ENCODE data around the gene TRPC4AP.
"Not testable (repeated sequence)": the region's sequence is repeated elsewhere in the genome, so short reads cannot be mapped to it uniquely, and the experiment has no call there.

Gene TRPC4AP

DNA sequence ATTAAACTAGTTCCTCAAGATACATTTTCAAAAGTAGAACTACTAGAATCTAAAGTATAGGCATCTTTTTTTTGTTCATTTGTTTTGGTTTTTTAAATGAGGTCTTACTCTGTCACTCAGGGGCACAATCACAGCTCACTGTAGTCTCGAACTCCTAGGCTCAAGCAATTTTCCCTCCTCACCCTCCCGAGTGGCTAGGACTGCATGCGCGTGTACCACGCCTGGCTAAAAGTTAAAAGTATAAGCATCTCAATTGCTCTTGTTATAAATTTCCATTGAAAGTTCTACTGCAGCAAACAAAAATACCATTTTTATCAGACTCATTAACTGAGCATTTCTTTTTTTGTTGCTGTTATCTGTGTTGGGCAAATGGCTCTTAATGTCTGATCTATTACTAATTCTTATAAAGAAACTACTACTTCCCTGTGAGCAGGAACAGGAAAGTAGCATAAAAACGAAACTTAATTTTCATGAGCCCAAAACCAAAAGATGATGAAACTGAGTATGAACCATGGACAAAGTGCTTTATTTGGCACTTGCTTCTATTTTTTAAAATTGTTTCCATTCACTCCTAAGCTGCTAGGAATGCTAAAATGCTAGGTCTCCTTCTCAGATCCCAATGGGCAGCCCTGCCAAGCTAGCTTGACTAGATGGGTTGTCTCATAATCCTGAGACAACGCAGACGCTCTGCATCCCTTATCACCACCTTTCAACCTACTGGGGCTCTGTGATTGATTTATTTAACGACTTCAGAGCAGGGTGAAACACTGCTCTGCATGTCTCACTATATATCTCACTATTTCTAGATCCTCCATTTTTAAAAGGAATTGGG is 36.9 kb downstream of the TRPC4AP start:
- DNase-seq = no peak

DNA sequence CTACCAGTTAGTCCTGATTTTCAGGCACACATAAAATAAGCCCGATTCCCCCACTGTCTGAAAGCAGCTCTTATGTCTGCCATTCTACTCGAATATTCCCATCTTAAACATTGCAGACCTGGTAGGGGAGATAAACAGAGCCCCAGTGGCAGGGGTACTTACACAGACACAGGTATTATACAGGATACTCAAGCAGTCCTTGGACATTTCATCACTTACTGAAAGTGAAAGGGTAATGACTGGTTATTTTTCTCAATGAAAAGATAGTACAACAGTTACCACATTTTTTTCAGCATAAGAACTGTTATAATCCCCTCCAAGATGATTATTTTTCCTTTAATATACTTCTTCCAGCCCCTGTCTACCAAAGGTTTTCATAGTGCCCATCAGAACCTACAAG is 37.8 kb downstream of the TRPC4AP start:
- no peak for DNase-seq

DNA sequence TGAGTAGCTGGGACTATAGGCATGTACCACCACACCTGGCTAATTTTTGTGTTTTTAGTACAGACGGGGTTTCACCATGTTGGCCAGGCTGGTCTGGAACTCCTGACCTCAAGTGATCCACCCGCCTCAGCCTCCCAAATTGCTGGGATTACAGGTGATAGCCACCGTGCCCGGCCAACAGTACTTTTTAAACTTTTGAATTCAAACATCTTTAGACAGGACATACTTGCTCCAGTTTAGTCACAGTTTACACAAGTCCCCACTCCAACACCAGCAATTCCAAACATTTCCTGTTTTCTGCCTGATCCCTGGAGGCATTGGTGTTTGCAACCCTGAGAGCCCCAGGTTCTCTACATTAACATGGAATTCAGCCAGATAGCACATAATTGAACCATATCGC is 40.0 kb downstream of the TRPC4AP start:
- DNase-seq = not testable (repeated sequence)

DNA sequence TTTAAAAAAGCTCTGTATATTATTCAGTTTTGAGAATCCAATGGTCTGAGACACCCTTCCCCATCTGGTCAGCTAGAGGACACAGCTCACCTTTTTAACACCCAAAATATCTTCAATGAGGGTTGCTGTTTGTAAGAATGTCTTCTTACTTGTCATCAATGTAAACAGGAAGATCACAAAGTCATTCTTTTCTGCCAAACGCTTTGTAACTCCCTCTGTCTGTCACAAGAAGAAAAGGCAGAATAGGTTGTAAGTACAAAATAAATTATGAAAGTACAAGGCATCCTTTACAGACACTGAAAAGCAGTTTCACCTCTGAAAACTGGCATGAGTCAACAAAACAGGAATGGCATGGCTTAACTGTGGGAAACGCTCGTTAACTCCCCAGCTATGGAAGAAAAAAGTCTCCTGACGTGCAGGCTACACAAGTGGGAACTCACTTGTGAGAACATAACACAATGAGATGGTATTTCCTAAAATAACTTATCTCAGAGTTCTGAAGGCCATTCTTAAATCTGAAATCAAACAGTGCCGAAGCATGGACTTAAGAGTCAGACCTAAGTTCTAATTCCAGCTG is 42.7 kb downstream of the TRPC4AP start:
- no peak for DNase-seq

DNA sequence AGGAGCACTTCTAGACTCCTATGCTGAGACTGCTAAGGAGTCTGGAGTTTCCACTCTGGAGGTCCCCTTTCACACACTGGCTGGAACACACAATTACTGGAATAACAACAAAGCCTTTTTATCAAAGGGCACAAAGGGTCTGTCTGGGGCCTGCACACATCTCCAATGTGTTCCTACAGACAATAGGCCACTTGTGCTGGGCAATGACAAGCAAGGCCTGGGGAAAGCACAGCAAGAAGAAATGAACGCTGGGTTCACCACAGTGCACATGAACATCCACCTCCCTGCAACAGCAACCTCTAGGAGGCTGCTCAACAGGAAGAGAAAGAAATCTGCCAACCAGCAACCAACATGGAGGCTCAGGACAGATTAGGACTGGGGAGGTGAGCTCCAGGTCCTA is 43.9 kb downstream of the TRPC4AP start:
- DNase-seq = no peak

DNA sequence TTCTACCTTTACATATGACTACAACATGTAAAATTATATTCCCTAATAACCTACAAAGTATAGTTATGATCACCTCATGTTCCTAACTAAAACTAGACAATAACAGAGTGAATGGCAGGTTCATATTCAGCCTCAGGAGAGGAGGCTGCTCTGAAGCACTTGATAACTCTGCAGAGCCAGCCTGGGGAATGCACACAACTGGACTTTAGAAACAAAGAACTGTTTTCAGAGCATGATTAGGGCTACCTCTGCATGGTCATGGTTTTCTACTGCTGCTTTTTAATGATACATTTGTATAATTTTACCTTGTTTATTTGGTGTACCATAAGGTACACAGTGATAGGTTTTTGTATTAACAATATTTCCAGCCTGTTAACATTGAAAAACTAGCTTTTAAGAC is 50.3 kb downstream of the TRPC4AP start:
- DNase-seq = no peak

DNA sequence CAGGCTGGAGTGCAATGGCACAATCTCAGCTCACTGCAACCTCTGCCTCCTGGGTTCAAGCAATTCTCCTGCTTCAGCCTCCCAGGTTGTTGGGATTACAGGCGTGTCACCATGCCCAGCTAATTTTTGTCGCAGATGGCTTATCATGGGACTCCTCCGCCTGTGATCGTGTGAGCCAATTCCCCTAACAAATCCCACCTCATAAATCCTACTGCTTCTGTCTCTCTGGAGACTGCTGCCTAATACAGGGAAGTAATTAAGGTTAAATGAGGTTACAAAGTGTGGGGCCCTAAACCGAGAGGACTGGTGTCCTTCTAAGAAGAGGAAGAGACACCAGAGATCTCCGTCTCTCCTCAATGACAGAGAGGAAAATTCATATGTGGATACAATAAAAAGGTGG is 52.0 kb downstream of the TRPC4AP start:
- no peak for DNase-seq

DNA sequence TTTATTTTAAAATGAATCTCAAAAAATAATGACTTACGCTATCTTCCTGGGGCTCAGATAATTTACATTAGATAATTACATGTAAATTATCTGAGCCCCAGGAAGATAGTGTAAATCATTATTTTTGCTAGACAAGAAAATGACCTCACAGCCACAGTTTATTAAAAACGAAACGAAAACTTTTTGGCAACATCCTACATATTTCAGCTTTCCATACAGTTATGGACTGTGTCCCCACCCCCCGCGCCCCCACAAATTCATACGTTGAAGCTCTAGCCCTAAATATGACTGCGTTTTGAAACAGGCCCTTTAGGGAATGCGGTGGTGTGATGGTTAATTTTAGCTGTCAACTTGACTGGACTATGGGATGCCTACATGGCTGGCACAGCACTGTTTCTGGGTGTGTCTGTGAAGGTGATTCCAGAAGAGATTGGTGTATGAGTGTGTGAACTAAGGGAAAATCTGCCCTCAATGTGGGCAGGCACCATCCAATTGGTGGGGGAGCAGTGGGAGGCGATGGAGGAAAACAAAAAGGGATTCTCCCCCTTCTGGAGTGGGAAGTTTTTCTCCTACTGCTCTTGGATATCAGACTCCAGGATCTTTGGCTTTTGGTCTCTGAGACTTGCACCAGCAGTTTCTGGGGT is 52.6 kb downstream of the TRPC4AP start:
- DNase-seq = no peak

DNA sequence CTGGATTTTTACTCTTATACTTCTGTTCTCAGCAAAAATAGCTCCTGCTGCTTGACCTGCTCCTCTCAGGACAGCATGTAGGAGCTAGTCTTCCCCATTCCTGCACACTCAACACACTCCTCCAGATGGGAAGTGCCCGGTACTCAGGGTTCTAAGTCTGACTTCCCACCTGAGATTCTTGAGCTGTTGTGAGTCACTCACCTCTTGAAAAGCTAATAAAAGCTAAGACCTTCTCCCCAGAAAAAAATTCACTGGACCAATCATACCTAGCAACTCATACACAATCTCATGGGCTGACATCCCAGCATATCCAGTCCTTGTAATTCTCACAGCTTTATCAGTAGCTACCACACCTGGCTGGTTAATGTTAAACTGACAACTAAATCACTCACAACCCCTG is 53.5 kb downstream of the TRPC4AP start:
- DNase-seq = no peak

DNA sequence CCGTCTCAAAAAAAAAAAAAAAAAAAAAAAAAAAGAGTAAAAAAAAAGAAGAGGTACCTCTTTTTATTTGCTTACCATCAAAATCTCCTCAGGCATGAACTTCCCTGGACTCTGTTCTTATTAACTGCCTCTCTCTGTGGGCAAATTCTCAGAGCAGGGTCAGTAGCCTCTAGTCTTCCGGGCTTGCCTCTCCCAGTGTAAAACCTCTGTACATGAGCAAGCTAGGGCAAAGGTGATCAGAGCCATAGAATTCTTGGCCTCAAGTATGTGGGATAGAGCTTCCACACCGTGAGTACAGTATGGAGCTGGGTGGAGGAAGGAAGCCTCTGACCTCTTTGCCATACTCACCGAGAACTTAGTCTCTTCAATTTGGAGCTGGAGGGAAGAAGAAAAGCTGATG is 58.5 kb downstream of the TRPC4AP start:
- no peak for DNase-seq

DNA sequence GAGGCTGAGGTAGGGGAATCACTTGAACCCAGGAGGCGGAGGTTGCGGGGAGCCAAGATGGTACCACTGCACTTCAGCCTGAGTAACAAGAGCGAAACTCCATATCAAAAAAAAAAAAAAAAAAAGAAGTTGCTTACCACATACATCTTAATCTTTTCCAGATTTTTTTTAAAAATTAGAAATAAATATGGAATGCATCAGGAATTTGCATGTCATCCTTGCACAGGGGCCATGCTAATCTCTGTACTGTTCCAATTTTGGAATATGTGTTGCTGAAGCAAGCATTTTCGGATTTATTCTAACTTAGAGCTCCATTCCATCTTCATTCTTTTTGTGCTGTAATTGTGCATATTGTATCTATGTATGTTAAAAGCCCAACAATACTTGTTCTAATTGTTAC is 62.5 kb downstream of the TRPC4AP start:
- no peak for DNase-seq

DNA sequence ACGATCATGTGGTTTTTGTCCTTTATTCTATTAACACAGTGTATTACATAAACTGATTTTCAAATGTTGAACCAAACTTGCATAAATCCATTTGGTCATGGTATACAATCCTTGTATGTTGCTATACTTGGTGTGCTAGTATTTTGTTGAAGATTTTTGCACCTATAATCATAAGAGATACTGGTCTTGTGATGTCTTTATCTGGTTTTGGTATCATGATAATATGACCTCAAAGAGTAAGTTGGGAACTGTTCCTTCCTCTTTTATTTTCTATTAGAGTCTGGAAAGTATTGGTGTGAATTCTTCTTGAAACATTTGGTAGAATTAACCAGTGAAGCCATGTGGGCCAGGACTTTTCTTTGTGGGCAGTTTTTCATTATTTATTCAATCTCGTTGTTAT is 65.3 kb downstream of the TRPC4AP start:
- no peak for DNase-seq

DNA sequence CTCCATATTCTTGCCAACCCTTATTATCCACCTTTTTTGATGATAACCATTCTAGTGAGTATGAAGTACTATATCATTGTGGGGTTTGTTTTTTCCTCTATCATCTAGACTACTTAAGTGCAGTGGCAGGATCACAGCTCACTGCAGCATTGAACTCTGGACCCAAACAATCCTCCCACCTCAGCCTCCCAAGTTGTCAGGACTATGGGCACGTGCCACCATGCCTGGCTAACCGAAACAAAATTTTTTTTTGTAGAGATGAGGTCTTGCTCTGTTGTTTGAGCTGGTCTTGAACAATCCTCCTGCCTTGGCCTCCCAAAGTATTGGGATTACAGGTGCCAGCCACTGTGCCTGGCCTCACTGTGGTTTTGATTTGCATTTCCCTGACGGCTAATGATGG is 67.5 kb downstream of the TRPC4AP start:
- no peak for DNase-seq

DNA sequence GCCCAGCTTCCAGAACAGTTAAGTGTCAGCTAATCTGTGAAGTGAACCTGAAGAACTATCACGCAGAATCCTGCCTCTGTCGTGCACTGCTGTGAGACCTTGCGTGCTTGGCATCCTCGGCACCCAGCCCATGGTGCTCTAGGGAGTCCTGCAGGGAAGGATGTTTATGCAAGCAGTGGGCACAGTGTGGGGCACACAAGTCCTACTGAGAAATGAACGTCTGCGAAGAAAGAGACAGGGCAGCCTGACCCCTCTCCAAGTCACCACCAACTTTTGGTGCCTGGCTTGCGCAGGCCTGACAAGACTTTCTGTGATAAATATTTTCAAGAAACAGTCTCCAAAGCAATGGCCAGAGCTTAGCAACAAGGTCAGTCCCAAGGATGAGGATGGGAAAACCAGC is 69.0 kb downstream of the TRPC4AP start:
- DNase-seq = no peak

DNA sequence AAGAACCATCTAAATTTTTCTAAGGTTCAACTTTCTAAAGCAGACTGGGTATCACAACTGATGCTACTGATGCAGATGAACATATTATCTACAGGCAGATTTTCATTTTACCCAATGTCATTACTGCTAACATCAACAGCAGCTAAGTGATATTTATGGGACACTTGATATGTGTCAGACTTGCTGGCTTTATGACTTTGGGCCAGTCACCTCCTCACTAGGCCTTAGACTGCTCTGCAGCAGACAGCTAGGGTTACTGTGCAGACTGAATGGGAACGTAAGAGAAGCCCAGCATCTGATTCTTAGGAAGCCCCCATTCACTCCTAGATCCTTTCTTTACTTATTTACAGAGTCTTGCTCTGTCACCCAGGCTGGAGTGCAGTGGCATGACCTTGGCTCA is 70.8 kb downstream of the TRPC4AP start:
- no peak for DNase-seq

DNA sequence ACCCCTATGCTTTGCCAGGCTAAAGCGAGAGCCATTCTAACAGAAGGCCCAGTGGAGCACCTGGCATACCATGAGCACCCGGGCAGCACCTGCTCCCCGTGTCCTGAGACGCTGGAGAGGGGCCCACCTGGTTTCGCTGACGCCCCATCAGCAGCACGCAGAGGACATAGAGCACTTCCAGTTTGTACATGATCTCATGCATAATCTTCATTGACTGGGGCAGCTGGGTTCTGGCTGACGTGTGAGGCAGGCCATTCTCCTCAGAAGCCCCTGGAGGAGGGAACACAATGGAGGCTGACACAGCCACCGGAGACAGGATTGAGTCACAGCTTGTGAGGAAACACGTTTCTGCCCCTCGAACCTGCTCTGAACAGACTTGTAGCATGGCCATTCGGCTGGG is 71.5 kb downstream of the TRPC4AP start:
- DNase-seq = no peak

DNA sequence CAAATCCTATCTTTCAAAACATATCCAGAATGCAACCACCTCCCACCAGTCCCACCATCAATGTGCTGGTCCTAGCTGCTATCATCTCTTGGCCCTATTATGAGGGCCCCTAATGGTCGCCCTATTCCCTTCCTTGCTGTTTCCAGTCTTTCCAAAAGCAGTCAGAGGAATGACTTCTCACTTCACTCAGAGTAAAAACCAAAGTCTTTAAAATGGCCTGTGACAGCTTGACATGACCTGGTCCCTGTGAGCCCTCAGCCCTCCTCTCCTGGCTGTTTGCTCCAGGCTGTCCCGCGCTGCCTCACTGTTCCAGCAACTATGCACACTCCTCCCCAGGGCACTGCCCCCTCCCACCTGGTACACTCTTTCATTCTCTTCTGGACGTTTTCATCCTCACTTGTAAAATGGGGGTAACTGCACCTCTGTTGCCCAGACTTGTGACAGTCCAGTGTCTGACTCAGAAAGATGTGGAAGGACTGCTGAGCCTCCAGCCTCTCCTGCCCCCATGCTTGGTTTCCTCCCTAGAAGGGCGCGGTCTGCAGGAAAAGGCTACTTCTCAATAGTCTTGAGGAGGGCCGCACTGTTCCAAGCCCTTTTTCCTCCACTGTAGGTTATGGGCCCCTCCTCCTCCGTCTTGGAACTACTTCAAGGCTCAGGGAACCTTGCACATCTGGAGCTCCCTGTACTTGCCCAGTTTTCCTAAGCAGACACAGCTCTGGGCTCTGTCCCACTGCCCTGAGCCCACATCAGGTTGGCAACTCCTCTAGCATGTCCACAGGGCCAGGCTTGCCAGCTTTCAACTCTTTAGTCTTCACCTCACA is 72.3 kb downstream of the TRPC4AP start:
- no peak for DNase-seq

DNA sequence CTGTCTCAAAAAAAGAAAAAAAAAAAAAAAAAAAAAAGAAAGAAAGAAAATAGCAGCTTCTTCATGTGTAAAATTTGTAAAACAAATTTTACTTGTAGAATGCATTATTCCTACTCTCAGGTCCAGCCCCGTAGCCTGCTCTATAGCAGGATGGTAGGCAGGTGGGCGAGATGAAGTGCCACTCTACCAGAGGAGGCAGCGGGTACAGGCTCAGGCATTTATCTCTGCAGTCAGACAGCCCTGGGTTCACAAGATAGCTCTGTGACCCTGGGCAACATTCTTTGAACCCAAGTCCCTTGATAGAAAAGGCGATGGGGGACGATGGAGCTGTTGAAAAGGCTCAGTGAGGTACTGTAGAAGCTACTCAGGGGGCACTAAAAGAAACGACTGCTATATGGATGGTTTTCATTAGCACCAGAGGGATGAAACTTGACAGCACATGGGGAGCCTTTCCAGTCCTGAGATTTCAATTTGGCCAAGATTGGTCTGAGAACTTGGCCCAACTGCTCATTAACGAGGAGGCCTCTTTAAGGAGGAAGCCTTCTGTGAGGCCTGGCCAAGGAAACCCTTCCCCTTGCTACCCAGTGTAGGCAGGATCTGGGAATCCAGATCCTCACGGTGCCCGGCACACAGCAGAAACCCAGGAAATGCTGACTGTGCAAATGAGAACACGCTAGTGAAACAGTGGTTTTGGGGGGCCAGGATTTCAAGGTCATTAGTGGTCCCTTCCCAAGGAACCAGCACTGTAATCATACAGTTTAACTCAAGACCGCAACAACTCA is 73.8 kb downstream of the TRPC4AP start:
- no peak for DNase-seq

DNA sequence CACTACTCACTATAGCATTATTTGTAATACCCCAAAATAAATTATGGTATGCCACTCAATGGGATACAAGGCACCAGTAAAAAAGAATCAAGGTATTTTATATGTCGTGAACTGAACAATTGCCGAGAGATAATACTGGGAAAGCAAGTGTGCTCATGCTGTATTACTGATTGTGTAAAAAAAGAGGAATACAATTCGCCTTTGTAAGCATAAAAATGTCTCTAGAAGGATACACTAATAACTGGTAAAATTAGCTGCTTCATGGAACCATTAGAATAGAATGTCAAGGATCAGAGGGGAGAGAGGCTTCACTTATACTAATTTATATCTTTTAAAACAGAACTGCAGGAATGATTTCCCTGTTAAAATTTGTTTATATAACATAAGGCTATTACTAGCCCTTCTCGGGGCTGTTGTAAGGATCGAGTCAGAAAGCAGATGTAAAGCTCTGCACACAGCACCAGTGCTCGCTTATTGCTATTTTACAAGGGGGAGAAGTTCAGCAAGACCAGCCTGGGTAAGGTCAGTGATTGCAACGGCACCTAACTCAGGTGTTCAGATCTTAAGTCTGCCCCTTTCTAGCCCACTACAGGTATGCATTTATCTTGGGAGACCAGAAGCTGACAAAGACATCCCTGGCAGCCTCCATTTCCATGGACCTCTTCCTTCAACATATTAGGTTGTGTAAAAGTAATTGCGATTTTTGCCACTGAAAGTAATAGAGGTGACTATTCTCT is 75.3 kb downstream of the TRPC4AP start:
- no peak for DNase-seq

DNA sequence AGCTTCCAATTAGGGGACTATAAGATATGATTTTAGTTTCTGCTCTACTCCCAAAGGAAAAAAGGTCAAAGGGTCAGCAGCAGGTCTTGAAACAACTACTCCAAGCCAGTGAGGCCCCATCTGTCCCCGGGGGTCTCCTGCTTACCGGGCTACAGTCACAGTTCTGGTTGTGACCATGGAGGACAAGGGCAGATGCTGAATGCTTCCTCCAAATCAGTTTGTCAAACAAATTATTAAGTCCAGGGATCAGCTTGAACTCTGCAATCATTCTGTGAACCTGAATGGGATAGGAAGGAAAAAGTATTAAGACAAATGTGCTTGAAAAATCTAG is 76.8 kb downstream of the TRPC4AP start:
- no peak for DNase-seq

DNA sequence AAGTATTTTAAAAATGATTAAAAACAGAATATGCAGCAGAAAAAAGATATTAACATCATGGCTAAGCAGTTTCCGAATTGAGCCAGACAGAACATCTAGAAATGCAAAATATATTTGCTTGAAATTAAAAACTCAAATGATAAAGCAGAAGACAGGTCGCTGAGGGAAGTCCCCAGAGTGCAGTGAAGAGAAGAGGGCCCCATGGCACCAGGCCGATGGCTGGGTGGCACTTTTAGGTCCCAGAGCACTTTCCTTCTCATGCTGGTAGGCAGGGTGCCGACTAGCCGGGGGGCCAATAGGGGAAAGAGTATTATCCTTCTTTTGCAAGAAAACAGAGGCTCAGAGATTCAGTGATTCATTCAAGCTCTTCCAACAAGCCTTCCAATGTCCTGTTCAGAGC is 78.1 kb downstream of the TRPC4AP start:
- no peak for DNase-seq
